ENCODE results near the gene RGS8.

RGS8 gene

GRCh38 chr1:182670032-182670749, 14.2 kb downstream of the RGS8 start:
- no peak for DNase-seq

DNA sequence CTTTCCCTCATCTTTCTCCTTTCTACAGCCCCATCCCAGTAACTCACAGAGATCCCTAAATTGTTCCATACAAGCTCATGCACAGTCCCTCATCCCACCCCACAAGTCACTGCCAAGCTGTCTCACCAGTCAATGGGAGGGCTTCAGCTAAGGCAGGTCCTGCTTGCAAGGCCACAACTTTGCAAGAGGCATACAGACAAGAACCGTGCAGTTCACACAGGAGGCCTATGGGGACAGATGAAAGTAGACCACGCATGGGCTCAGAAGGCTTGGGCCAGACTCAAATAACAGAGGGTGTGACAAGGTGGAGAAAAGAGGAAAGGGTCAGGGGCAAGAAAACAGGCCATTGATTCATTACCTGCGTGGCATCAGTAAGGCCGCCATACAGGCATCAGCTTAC, 15.1 kb downstream of the RGS8 start:
- DNase-seq: no peak

DNA sequence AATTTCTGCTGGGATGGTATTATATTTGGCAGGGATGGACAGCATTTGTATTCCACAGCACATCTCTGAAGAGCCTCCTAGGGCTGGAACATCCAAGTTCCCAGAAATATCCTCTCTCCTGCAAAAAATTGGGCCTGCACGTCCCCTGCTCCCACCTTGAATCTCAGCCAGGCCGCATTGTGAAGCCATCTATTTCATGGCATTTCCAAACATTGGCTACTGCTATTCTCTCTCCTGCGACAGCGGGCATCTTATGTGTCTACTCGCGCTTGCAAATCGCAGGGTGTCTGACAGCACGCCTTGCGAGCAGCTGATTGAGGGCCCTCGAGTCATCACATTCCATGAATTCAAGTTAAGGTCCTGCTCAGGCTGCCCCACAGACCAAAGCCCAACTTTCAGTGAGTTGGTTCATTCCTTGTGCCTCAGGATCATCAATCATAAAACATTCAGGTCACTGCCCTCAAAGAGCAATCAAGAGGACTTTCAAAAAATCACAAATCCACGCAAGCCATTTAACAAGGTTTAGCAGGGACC, 15.8 kb downstream of the RGS8 start:
- no peak for DNase-seq

- no peak for DNase-seq
Observed at GRCh38 chr1:182667848-182668505, 16.4 kb downstream of the RGS8 start.

GRCh38 chr1:182666706-182667105, 17.7 kb downstream of the RGS8 start:
- no peak for DNase-seq

- DNase-seq: peak; percentile 16
Observed at GRCh38 chr1:182664296-182664695, 20.1 kb downstream of the RGS8 start.

DNA sequence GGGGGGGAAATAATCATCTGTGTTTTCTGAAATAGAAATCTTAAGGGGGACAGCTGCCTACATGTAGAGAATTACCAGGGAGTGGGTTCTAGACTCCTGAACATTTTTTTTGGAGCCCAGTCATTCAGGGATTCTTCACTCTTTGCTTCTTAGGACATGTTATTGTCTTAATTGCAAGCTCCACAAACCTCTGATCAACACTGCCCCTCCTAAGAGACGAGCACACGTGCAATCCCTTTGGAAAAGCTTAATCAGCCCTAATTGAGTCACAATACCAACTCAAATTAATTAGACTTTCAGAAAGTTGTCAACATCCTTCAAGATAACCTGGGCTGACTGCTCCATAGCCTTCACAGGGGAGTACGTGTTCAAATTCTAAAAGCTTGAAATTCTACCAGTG, 21.4 kb downstream of the RGS8 start:
- no peak for DNase-seq

- DNase-seq: no peak
Observed at GRCh38 chr1:182662121-182662890, 22.1 kb downstream of the RGS8 start.

DNA sequence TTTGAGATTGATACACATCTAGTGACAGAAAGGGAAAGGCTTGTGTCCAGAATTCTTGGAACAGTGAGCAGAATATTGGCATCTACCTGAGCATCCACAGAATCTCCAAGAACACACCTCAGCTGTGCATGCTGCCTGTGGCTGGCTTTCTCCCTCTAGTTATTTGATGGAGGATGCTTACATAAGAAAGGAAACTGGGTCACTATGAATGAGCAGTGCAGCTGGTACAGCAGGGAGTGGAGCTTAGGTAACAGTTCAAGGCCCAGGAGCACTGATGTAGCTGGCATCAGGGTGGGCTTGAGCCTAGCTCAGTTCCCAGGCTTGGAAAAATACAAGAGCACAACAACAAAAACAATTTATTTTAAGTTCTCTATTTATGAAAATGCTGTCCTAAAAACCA, 26.3 kb downstream of the RGS8 start:
- no peak for DNase-seq

GRCh38 chr1:182656842-182657397, 27.5 kb downstream of the RGS8 start:
- DNase-seq: no peak

- no peak for DNase-seq
Observed at GRCh38 chr1:182653986-182654385, 30.4 kb downstream of the RGS8 start.

DNA sequence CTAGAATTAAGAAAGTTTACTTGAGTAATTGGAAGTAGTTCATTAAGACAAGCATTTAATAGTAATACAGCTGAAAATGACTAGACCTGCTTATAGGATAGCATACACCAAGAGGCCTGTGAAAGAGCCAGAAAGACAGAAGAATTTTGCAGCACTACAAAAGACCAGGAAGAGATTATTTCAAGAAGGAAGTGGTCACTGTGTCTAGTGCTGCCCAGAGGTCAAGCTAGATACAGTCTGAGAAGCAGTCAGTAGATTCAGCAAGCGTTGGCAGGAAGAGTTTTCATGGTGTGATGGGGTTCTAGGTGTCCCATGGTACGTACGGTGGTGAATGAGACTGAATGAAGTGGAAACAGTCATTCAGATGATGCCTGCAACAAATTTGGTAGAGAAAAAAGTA, 31.5 kb downstream of the RGS8 start:
- DNase-seq: peak; percentile 59

- no peak for DNase-seq
Observed at GRCh38 chr1:182651339-182651724, 33.1 kb downstream of the RGS8 start.

DNA sequence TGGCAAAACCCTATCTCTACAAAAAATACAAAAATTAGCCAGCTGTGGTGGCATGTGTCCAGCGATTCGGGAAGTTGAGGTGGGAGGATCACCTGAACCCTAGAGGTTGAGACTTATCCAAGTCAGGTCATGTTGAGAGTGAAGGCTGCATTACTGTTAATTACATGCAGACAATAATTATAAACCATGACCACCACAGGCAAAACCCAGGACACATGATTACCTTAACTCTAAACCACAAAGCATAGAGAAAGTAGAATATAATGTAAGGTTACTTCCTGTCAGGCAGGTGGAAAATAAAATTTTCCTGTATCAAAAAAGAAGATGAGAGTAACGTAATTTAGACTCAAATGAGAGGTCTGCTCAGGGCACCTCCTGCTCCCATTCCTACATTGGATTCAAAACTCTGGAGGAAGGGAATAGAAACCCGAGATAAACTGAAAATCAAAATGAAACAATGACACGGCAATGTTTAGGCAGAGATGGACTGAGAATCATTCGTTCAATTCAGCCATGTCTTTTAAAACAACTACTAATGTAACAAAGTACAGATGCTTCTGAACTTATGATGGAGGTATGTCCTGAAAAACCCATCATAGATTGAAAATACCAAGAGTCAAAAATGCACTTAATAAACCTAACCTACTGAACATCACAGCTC, 33.6 kb downstream of the RGS8 start:
- DNase-seq: no peak

- no peak for DNase-seq
Observed at GRCh38 chr1:182649041-182649440, 35.3 kb downstream of the RGS8 start.

DNA sequence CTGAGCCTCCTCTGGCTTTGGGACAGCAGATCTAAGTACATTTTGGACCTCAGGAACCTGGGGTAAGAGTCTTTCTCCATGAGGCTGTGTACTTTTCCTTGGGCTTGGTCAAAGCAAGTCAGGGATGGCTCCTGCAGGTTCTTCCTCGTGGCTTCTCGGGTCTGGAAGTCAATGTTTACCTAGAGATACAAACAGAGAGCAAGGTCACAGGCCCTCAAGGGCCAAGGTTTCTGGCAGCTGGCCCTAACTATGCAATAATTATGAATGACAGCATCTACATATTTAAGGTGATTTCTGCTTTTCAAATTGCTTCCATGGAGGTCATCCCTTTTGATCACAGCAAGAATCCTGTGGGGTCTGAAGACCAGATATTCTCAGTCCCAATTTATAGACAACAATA, 37.6 kb downstream of the RGS8 start:
- DNase-seq: no peak

DNA sequence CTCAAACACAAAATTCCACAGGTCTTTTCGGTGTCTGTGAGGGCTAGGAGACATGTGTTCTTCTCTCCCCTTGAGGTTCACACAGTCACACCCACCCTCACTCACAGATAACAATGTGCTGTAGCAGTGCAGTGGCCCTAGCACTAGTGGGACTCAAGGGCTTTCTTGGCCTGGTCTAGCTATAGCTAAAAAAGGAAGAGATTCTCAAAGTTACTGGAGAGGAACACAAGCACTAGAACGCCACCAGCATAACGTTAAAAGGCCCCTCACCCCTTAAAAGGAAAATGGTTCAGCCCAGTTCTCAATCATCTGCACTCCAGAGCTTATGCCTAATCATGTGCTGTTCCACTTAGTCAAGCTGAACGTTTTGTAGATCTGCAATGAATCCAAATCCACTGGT, 39.5 kb downstream of the RGS8 start:
- DNase-seq: peak; percentile 55

GRCh38 chr1:182643699-182644098, 40.7 kb downstream of the RGS8 start:
- DNase-seq: no peak

- DNase-seq: no peak
Observed at GRCh38 chr1:182642461-182642860, 41.9 kb downstream of the RGS8 start.

DNA sequence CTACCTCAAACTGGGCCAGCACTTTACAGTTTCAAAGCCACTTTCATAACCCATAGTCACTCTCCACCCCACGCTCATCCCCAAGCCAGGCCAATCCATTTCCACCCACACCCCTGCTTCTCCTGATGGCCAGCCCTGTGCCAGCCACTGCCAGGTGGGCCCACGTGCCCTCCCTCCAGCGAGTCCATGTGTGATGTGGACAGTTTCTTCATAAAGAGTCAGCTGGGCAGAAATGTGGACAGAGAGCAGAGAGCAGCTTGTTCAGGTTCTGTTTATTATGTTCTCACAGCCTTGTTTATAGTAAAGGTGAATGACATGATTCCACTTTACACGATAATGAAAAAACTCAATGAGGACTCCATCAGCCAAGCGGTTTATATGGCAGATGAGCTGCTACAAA, 42.8 kb downstream of the RGS8 start:
- no peak for DNase-seq

- no peak for DNase-seq
Observed at GRCh38 chr1:182639330-182639729, 45.1 kb downstream of the RGS8 start.

GRCh38 chr1:182637769-182638168, 46.6 kb downstream of the RGS8 start:
- no peak for DNase-seq

GRCh38 chr1:182635871-182636270, 48.5 kb downstream of the RGS8 start:
- DNase-seq: no peak

All from OCI-M1 (cell line).